Measurements from ENCODE around the gene HIF3A.

DNA sequence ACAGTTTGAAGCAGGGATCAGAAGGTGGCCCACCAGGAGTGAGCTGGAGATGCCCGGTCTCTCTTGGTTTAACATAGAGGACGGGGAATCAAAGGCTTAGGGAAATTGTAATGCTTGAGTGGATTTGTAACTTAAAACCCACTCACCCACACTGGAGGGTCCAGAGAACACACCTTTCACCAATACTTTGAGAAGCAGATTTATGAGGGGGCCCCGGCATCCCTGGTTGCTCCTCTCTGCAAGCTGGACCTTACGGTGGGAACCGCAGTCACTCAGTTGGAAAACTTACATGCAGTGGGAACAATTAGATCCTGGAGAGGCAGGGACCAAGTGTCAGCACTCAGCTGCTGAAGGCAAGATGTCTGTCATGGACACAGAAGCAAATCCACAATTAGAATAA, 70.6 kb downstream of the HIF3A start:
- TF ChIP-seq EZH2phosphoT487 (IDR thresholded peaks at IDR 0.05; ENCODE audit: low read depth, severe bottlenecking, unreplicated experiment) (no peak), EZH2 (IDR thresholded peaks at IDR 0.05; ENCODE audit: borderline replicate concordance) (no peak)
- TF ChIP-seq, protein P1, sequence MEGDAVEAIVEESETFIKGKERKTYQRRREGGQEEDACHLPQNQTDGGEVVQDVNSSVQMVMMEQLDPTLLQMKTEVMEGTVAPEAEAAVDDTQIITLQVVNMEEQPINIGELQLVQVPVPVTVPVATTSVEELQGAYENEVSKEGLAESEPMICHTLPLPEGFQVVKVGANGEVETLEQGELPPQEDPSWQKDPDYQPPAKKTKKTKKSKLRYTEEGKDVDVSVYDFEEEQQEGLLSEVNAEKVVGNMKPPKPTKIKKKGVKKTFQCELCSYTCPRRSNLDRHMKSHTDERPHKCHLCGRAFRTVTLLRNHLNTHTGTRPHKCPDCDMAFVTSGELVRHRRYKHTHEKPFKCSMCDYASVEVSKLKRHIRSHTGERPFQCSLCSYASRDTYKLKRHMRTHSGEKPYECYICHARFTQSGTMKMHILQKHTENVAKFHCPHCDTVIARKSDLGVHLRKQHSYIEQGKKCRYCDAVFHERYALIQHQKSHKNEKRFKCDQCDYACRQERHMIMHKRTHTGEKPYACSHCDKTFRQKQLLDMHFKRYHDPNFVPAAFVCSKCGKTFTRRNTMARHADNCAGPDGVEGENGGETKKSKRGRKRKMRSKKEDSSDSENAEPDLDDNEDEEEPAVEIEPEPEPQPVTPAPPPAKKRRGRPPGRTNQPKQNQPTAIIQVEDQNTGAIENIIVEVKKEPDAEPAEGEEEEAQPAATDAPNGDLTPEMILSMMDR (IDR thresholded peaks at IDR 0.05; ENCODE audit: poor library complexity), result no peak

Measured in hepatocyte (in vitro differentiated cells).